SK-N-SH (cell line): ENCODE data around the gene DCAKD.

Experiments
- CHD2 ChIP-seq: fragments of 150-350 bp; IDR thresholded peaks from 2 replicates; pipeline ENCODE4 v1.6.1; 2018; ENCODE audit warnings: low read length; ENCODE audit not compliant: partially characterized antibody
- CTCF ChIP-seq: fragments of 200-600 bp; sonication (generic); IDR thresholded peaks from 2 replicates; pipeline ENCODE4 v1.6.1; 2017; ENCODE audit warnings: antibody characterized with exemption, mild to moderate bottlenecking, moderate library complexity
- EZH2phosphoT487 ChIP-seq: fragments of 200-600 bp; sonication (generic); IDR thresholded peaks from 2 replicates; pipeline ENCODE4 v1.6.1; 2017; ENCODE audit warnings: low read depth, mixed run types, mild to moderate bottlenecking, antibody characterized with exemption, moderate library complexity, borderline replicate concordance
- JUND ChIP-seq: IDR thresholded peaks from 2 replicates; pipeline ENCODE4 v1.4.0; 2012
- PBX3 ChIP-seq: IDR thresholded peaks from 2 replicates; pipeline ENCODE4; 2012
- REST ChIP-seq: IDR thresholded peaks from 2 replicates; pipeline ENCODE4 v1.6.1; 2012; ENCODE audit warnings: mild to moderate bottlenecking, low read depth, low read length, moderate library complexity
- SMC3 ChIP-seq: IDR thresholded peaks from 2 replicates; pipeline ENCODE4 v1.6.1; 2012; ENCODE audit warnings: low read depth, low read length, improper control_type of control experiment
- TAF1 ChIP-seq: IDR thresholded peaks from 2 replicates; pipeline ENCODE4 v1.6.1; 2012; ENCODE audit warnings: low read depth, mild to moderate bottlenecking, low read length, moderate library complexity, borderline replicate concordance
- TEAD4 ChIP-seq: IDR thresholded peaks from 2 replicates; pipeline ENCODE4 v1.4.0; 2012; ENCODE audit warnings: mild to moderate bottlenecking, borderline replicate concordance; ENCODE audit not compliant: insufficient read depth
- USF2 ChIP-seq: fragments of 150-350 bp; IDR thresholded peaks from 2 replicates; pipeline ENCODE4 v1.6.1; 2017; ENCODE audit warnings: antibody characterized with exemption, low read length, low read depth, borderline replicate concordance

- TF ChIP-seq CTCF (no peak), TAF1 (peak; percentile 98), USF2 (no peak), REST (0 out of 2 replicates have a peak, but pooled peaks have one; percentile 43), PBX3 (peak; percentile 97; the same call in 1 of the 2 replicates), CHD2 (peak; percentile 98), SMC3 (no peak), EZH2phosphoT487 (no peak), TEAD4 (no peak), JUND (no peak)
These were observed 9.6 kb upstream of the DCAKD start, which contains the start of gene NMT1 for GRCh38 chr17:45060797-45061605.
